ENCODE results near the gene MIEN1. TPM values are rescaled to one million over a fixed set of nuclear protein-coding genes. Genes with fewer than 3 reads are reported as not detected.

Gene MIEN1
- total RNA-seq, 2 donors from 2014 or later, result 79.1 to 98.2 TPM

GRCh38 chr17:39753514-39754160 lies 23.3 kb upstream of the MIEN1 start:
- intact Hi-C loops (cut with DNase I), result no loop called here
- DNase-seq (peak; percentile 50 to 65 (median 57)), ATAC-seq (peak; percentile 19)
- Histone ChIP-seq H3K36me3 (replicated peaks in 1 of 2; ENCODE audit: insufficient read depth in 1 of 2, low read depth in 2 of 2) (no peaks in the 10 kb centered on the region), H3K27me3 (no peaks in the 10 kb centered on the region), H3K4me1 (peaks cover 48% of the 10 kb centered on the region), H3K27ac (peak overlapping the region; percentile 79 to 93 (median 84)), H3K4me3 (peak overlapping the region; percentile 16 to 55), H3K9me3 (no peaks in the 10 kb centered on the region)
- WGBS, 2 donors, result 10 to 31% methylated on average over 12 to 40 of the region's 55 CpGs
- peak in 2 of 3 donors; percentile 8 for TF ChIP-seq POLR2A (IDR thresholded peaks at IDR 0.05)
- no peak for TF ChIP-seq CTCF (IDR thresholded peaks at IDR 0.05)

GRCh38 chr17:39752241-39752881 lies 22.0 kb upstream of the MIEN1 start:
- no peak for TF ChIP-seq CTCF (IDR thresholded peaks at IDR 0.05)
- TF ChIP-seq POLR2A (IDR thresholded peaks at IDR 0.05), result no peak
- ATAC-seq, result no peak
- Histone ChIP-seq H3K4me1 (peaks cover 48% of the 10 kb centered on the region), H3K27ac (no peak overlapping the region), H3K36me3 (replicated peaks in 1 of 2; ENCODE audit: insufficient read depth in 1 of 2, low read depth in 2 of 2) (no peaks in the 10 kb centered on the region), H3K4me3 (no peak overlapping the region), H3K9me3 (no peaks in the 10 kb centered on the region), H3K27me3 (no peaks in the 10 kb centered on the region)
- 87 to 90% methylated on average over 13 of the region's 13 CpGs for WGBS, 2 donors
- no peak for DNase-seq
- intact Hi-C loops (cut with DNase I), result no loop called here

- Histone ChIP-seq H3K4me3 (no peak overlapping the region), H3K36me3 (replicated peaks in 1 of 2; ENCODE audit: insufficient read depth in 1 of 2, low read depth in 2 of 2) (peaks cover 3 to 4% of the 10 kb centered on the region in 2 donors), H3K9me3 (no peaks in the 10 kb centered on the region), H3K4me1 (peaks cover 48% of the 10 kb centered on the region), H3K27me3 (no peaks in the 10 kb centered on the region), H3K27ac (no peak overlapping the region)
- DNase-seq, result no peak
- TF ChIP-seq POLR2A (IDR thresholded peaks at IDR 0.05), result no peak
- TF ChIP-seq CTCF (IDR thresholded peaks at IDR 0.05), result no peak
- no peak for ATAC-seq
- 61 to 83% methylated on average over 2 to 10 of the region's 10 CpGs for WGBS, 2 donors
- intact Hi-C loops (cut with DNase I), result no loop called here
These were observed 21.3 kb upstream of the MIEN1 start for GRCh38 chr17:39751637-39752036.

- Histone ChIP-seq H3K27me3 (no peaks in the 10 kb centered on the region), H3K27ac (peak overlapping the region; percentile 13 to 82 (median 74)), H3K4me3 (no peak overlapping the region), H3K36me3 (replicated peaks in 1 of 2; ENCODE audit: insufficient read depth in 1 of 2, low read depth in 2 of 2) (peaks cover 5 to 6% of the 10 kb centered on the region in 2 donors), H3K4me1 (peaks cover 48% of the 10 kb centered on the region), H3K9me3 (no peaks in the 10 kb centered on the region)
- intact Hi-C loops (cut with DNase I), result no loop called here
- ATAC-seq (no peak), DNase-seq (no peak)
- 58 to 68% methylated on average over 4 to 5 of the region's 5 CpGs for WGBS, 2 donors
- TF ChIP-seq POLR2A (IDR thresholded peaks at IDR 0.05) (no peak), CTCF (IDR thresholded peaks at IDR 0.05) (no peak)
These were observed 20.7 kb upstream of the MIEN1 start for GRCh38 chr17:39751016-39751543.

Data from body of pancreas (tissue), 4 donors.